CMK (cell line): ENCODE measurements around the gene CCER1.
"Not testable (repeated sequence)": the region's sequence is repeated elsewhere in the genome, so short reads cannot be mapped to it uniquely, and the experiment has no call there.

Experiments
- DNase-seq: peaks from one replicate; pipeline ENCODE4 v3.0.0-alpha.2; 2010; ENCODE audit warnings: low read depth

Gene CCER1

DNA sequence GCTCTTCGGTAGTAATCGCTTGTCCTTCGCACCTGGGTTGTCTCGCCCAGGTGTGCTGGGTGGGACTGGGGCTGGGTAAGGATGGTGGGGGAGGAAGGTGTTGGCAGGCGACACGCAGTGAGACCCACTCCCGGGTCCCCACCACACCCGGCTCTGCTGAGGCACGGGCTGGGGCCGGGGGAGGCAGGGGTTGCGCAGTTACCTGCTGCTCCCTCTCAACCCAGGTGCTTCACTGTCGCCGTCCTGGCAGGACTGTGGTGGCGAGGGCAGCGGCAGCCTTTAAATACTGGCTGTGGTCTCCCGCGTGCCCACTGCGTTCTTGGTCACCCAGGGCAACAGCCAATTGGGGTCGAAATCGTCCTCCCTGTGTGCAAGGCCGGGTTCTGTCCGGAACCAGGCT is at the start of gene CCER1:
TSS of gene CCER1 (minus strand) at position 256 of the 400 bp plus-strand sequence. CDS start 434 bp downstream, outside the sequence.
- DNase-seq = no peak

DNA sequence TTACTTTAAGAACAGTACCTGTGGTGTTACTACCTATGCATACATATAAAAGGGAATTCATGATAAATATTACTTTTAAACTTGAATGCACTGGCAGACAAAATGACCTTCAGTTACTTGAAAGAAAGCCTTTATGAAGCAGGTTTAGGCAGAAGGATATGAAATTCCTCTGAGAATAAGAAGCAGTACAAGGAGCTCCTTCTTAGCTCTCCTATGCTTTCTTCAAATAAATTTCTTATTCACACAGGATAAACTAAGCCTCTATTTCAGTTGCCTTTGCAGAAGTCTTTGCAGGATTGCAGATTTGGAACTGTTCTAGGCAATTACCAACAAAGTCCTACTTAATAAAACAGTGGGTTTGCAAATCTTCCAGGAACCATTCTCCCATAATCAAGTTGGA is 48.8 kb upstream of the CCER1 start:
- no peak for DNase-seq

DNA sequence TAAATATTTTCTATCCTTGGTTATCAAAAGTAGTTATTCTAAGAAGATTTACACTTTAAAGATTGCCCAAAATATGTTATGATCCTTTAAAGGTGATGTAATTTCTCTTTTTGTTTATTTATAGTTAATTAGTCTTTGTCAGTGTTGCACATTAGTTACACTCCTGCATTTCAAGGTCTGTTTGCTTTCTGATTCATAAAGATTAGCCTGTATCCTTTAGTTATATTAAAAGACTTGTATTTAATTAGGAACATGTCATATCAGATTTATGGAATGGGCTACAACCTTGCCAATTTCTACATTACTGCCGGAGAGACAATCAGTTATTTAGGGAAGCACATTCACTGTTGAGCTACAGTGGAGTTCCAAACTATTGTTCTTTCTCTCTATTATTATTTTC is 46.3 kb upstream of the CCER1 start:
- no peak for DNase-seq

- DNase-seq = no peak
Measured at GRCh38 chr12:90999966-91000365, 45.0 kb upstream of the CCER1 start.

- DNase-seq = no peak
Measured at GRCh38 chr12:90999527-90999926, 44.6 kb upstream of the CCER1 start.

DNA sequence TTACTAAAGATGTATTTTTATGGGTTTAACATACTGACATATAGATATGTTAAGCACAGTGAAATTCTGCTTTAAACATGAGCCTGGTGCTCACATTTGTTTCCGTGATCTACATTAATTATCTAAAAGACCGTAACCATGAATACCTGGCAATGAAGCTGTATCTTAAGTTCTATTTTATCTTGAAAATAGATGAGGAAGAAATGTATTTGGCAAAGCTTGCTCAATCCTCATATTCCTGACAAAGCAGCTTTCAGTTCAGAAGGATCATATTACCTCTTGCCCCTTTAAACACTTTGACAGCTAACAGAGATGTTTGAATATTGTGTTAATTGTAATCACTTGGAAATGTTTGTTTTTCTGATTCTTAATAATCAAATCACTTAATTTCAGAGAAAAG is 40.0 kb upstream of the CCER1 start:
- DNase-seq = no peak

DNA sequence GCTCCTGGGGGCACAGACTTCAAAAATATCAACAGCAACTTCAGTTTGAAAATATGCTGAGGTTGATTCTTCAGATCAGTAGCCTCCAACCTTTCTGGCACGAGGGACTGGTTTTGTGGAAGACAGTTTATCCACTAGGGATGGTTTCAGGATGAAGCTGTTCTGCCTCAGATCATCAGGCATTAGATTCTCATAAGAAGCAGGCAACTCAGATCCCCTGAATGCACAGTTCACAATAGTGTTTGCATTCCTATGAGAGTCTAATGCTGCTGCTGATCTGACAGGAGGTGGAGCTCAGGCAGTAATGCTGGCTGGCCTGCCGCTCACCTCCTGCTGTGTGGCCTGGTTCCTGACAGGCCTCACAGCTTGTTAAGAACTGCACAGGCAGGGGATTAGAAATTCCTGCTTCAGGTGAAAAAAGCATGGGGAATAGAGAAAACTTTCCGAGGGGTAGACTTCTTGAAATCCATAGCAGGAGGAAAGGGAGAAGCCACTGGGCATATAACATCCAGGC is 37.0 kb upstream of the CCER1 start:
- no peak for DNase-seq

DNA sequence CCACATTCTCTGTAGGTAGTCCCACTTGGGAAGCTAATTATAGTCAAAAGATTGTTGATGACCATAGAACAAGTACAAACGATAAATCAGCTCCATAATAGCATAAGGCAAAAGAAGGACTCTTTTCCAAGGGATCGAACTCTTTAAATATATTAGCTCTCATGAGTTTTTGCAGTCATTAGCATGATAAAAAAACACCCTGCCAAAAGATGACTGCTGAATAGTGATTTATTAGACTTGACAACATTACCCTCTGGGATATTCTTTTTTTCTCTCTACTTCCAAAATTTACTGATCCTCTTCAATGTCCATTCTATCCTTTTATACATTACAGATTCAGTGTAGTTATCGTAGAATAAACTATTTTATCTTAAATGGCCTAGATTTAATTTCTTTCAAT is 35.6 kb upstream of the CCER1 start:
- DNase-seq = no peak

GRCh38 chr12:90989686-90990111 is 34.7 kb upstream of the CCER1 start:
- no peak for DNase-seq

GRCh38 chr12:90987520-90987919 is 32.5 kb upstream of the CCER1 start:
- DNase-seq = no peak

GRCh38 chr12:90987101-90987500 is 32.1 kb upstream of the CCER1 start:
- no peak for DNase-seq

- DNase-seq = not testable (repeated sequence)
Measured at GRCh38 chr12:90985331-90985730, 30.4 kb upstream of the CCER1 start.

DNA sequence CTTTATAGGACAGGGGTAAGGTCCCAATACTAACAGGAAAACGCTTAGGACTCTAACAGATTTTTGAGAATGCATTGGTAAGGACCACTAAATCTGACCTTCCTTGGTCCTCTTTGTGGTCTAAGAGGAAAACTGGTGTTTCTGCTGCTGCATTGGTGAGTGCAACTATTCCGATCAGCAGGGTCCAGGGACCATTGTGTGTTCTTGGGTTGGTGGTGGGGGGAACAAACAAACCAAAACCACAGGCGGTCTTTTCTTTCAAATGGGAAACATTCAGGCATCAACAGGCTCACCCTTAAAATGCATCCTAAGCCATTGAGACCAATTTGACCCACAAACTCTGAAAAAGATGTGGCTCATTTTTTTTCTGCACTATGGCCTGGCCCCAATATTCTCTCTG is 29.1 kb upstream of the CCER1 start:
- DNase-seq = no peak

GRCh38 chr12:90982170-90982569 is 27.2 kb upstream of the CCER1 start:
- DNase-seq = no peak

DNA sequence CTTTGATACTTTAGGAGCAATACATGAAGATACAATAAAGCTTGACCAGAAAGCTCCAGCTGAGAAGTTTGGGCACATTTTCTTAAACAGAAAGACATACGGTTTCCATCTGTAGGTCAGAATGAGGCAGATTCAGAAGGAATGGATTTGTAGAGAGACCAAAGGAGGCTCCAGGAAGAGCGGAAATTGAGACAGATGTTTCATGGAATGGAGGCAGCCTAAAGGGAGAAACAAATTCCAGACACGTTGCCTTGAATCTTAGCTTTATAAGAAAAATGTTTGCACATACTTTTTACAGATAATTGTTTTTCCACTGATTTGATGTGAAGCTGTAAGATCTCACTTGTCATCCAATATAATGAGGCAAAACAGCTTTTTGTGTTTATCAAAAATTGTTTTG is 25.0 kb upstream of the CCER1 start:
- no peak for DNase-seq

DNA sequence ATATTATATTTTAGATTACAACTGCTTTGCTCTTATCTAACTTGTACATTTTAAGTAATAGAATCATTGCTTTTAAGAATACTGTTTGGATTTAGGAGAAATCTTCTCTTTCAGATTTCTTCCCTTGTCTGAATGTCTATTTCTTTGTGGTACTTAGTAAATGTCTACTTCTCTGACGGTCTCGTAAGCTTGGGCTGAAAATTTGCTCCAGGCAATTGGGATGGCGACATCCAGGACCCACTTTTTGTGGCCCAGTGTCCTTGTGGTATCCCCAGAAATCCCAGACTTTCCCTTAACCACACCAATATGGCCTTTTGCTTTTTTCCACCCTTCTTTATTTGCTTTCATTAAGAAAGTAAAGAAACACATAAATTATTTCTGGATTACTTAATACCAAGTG is 24.0 kb upstream of the CCER1 start:
- DNase-seq = no peak

GRCh38 chr12:90978117-90978770 is 23.3 kb upstream of the CCER1 start:
- DNase-seq = no peak

GRCh38 chr12:90977224-90977623 is 22.2 kb upstream of the CCER1 start:
- DNase-seq = no peak

GRCh38 chr12:90974286-90974685 is 19.3 kb upstream of the CCER1 start:
- no peak for DNase-seq

- no peak for DNase-seq
Measured at GRCh38 chr12:90972226-90972625, 17.2 kb upstream of the CCER1 start.

- DNase-seq = no peak
Measured at GRCh38 chr12:90970911-90971310, 15.9 kb upstream of the CCER1 start.

DNA sequence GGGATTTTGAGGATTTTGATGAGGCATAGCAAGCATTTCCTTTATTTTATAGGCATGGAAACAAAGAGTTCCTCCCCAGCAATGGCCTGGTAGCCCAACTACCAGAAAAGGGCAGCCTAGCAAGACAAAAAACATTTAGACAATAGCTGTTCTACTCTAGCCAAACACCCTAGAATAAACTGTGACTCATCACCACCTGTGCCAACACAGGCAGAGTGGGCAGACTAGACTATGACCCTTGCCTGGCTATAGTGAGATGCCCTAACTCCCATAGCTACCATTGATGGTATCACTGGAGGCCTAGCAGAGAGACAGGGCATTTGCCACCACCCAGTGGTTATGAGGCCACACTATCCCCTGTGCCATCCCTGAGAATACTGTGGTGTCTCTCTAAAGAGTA is 15.5 kb upstream of the CCER1 start:
- no peak for DNase-seq

DNA sequence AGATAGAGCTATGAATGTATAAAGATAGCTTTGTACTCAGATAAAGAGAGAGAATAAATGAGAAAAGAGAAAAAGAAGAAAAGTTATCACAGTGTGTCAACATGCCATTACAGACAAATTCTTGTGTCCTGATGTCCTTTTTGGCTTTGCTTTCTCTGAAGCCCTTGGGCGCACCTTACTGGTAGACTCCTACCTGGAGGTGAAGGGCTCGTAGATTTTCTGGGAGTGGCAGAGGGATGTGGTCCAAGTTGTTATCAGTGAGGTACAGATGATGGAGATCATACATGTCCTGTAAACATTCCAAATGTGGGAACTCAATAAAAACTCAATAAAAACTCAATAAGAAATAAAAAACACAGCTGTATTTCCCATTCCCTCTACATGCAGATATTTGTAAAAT is 14.9 kb upstream of the CCER1 start:
- no peak for DNase-seq

GRCh38 chr12:90969346-90969745 is 14.4 kb upstream of the CCER1 start:
- no peak for DNase-seq
